Activated CD4-positive, alpha-beta T cell treated with anti-CD3 and anti-CD28 coated beads, Interleukin-2, amount 10 ng/mL, durations not matched to agents 7 days and 5 days (primary cell): ENCODE measurements around the gene OGDHL. TPM values are rescaled to one million over a fixed set of nuclear protein-coding genes. Genes with fewer than 3 reads are reported as not detected.
"Not testable (repeated sequence)": the region's sequence is repeated elsewhere in the genome, so short reads cannot be mapped to it uniquely, and the experiment has no call there.

Experiments used
- CTCF ChIA-PET: fragments of 350-600 bp; sonication (Branson Sonifier 250); formaldehyde crosslinking; loops from one replicate; lab custom pipeline; 2021; ENCODE audit warnings: antibody characterized with exemption; lab: Charles Lee
- POLR2A ChIA-PET: fragments of 350-600 bp; sonication (Branson Sonifier 250); formaldehyde crosslinking; loops from one replicate; lab custom pipeline; 2021; ENCODE audit warnings: antibody characterized with exemption; lab: Charles Lee
- DNase-seq: peaks from one replicate; pipeline ENCODE4 v3.0.0-alpha.2; 2020
- H3K27ac Mint-ChIP-seq: one replicate; pipeline ENCODE4 v1.8.0; 2021; ENCODE audit warnings: mild to moderate bottlenecking, moderate library complexity, mixed read lengths
- H3K27me3 Mint-ChIP-seq: one replicate; pipeline ENCODE4 v1.8.0; 2021; ENCODE audit warnings: mixed read lengths
- H3K36me3 Mint-ChIP-seq: one replicate; pipeline ENCODE4 v1.8.0; 2021; ENCODE audit warnings: low read depth, mixed read lengths
- H3K4me1 Mint-ChIP-seq: one replicate; pipeline ENCODE4 v1.8.0; 2021; ENCODE audit warnings: mixed read lengths
- H3K4me3 Mint-ChIP-seq: one replicate; pipeline ENCODE4 v1.8.0; 2021; ENCODE audit warnings: mild to moderate bottlenecking, moderate library complexity, mixed read lengths
- H3K9me3 Mint-ChIP-seq: one replicate; pipeline ENCODE4 v1.8.0; 2021; ENCODE audit warnings: mixed read lengths
- total RNA-seq, 2 experiments: library from RNA; stranded (reverse); gene quantifications; one replicate each; pipeline ENCODE4 v1.2.3, GENCODE V29; 2021

Gene OGDHL
- not detected for total RNA-seq

DNA sequence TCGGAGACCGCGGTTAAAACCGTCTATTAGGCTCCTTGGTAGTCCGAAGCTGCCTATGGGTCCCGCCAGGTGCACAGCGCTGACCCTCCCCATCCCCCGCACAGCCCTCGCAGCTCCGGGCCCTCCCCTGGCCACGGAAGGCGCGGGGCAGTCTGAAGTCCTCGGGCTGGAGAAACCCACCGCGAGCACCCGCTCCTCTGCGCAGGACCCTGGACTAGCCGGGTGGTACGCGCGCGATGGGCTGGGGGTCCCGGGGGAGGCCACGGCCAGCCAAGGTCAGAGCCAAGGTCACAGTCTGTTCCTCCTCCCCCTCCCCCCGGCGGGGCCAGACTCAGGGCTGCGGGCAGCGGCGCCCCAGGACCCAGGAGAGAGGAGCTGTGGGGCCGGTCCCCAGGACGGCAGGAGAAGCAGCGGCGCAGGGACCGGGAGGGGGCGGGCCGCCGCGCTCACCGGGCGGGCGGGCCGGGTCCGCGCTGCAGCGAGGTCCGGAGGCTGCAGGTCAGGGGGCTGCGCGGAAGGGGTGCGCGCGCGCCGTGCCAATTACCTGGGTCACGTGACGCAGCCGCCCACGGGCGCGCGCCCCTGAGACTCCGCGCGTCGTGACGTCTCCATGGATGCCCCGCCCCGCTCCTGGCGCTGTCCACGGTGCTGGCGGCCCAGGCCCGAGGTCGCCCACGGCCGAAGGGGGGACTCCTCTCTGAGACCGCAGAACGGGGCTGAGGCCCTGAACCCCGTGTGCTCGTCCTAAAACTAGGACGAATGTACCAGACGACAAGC, at the start of gene OGDHL:
Gene OGDHL, minus strand, starts transcription at position 535 of the 777 bp plus-strand sequence. CDS start 3,731 bp downstream, outside the sequence.
- ChIA-PET POLR2A (no interaction called here), CTCF (no interaction called here)
- Mint-ChIP-seq H3K27ac (no peak within 1 kb of the TSS), H3K27me3 (peaks cover 17% of the 10 kb centered on the region), H3K36me3 (no peaks in the 10 kb centered on the region), H3K4me1 (peaks cover 4% of the 10 kb centered on the region), H3K4me3 (peak within 1 kb of the TSS; percentile 24), H3K9me3 (peaks cover 3% of the 10 kb centered on the region)
- peak; percentile 62 for DNase-seq

DNA sequence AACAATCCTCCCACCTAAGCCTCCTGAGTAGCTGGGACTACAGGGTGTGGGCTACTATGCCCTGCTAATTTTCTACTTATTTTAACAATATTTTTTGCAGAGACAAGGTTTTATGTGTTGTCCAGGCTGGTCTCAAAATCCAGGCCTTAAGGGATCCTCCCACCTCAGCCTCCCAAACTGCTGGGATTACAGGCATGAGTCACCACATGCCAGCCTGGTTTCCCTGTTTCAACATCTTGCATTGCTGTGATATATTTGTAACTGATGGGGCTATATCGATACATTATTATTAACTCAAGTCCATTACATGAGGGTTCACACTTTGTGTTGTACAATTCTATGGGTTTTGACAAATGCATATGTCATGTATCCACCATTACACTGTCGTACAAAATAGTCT, 41.9 kb upstream of the OGDHL start:
- Mint-ChIP-seq H3K27ac (no peak overlapping the region), H3K36me3 (no peaks in the 10 kb centered on the region), H3K4me3 (no peak overlapping the region), H3K27me3 (peaks cover 7% of the 10 kb centered on the region), H3K4me1 (no peaks in the 10 kb centered on the region), H3K9me3 (no peaks in the 10 kb centered on the region)
- POLR2A ChIA-PET: no interaction called here
- CTCF ChIA-PET: no interaction called here
- DNase-seq: no peak

DNA sequence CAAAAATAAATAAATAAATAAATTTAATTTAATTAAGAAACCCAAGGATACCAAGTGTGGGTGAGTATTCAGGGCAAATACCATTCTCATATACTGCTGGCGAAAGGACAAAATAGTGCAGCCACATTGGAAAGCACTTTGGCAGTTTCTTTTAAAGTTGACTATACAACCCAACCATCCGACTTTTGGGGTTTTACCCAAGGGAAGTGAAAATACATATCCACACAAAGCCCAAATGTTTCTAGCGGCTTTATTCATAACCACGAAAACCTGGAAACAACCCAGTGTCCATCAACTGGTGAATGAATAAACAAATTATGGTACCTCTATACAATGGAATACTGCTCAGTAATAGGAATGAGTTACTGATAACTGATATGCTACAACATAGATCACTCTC, 36.2 kb upstream of the OGDHL start:
- DNase-seq: no peak
- Mint-ChIP-seq H3K36me3 (no peaks in the 10 kb centered on the region), H3K4me3 (no peak overlapping the region), H3K4me1 (no peaks in the 10 kb centered on the region), H3K27ac (no peak overlapping the region), H3K27me3 (peaks cover 9% of the 10 kb centered on the region), H3K9me3 (no peaks in the 10 kb centered on the region)
- ChIA-PET POLR2A (no interaction called here), CTCF (no interaction called here)

DNA sequence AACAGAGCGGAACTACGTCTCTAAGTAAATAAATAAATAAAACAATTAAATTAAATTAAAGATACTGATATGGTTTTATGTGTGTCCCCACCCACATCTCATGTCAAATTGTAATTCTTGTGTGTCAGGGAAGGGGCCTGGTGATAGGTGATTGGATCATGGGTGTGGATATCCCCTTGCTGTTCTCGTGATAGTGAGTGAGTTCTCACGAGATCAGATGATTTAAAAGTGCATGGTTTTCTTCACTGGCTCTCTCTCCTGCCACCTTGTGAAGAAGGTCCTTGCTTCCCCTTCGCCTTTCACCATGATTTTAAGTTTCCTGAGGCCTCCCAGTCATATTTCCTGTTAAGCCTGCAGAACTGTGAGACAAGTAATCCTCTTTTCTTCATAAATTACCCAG, 29.0 kb upstream of the OGDHL start:
- no peak for DNase-seq
- no peaks in the 10 kb centered on the region for H3K36me3 Mint-ChIP-seq
- H3K27me3 Mint-ChIP-seq: peaks cover 5% of the 10 kb centered on the region
- H3K4me1 Mint-ChIP-seq: no peaks in the 10 kb centered on the region
- no peak overlapping the region for H3K4me3 Mint-ChIP-seq
- ChIA-PET POLR2A (no interaction called here), CTCF (no interaction called here)
- no peak overlapping the region for H3K27ac Mint-ChIP-seq
- no peaks in the 10 kb centered on the region for H3K9me3 Mint-ChIP-seq

DNA sequence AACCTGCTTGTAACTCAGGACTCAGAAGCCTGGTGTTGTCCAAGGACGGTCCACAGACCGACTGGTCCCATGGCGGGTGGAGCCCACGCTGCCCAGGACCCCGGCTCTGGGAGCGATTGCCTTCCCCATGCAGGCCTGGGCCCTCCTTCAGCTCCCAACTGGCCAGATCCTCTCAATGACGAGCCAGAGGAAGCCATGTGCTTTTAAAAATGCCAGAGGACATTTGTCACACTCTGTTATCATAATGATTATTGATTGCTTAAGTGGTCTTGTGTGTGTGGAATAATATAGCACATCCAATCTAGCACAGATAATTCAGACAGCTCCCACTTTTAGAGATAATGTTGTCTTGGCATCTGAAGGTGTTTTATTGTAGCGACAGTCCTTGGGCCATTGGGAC, 22.6 kb upstream of the OGDHL start:
- Mint-ChIP-seq H3K36me3 (no peaks in the 10 kb centered on the region), H3K9me3 (no peaks in the 10 kb centered on the region), H3K27me3 (peaks cover 11% of the 10 kb centered on the region), H3K27ac (no peak overlapping the region), H3K4me3 (no peak overlapping the region), H3K4me1 (no peaks in the 10 kb centered on the region)
- CTCF ChIA-PET: no interaction called here
- DNase-seq: no peak
- POLR2A ChIA-PET: no interaction called here

DNA sequence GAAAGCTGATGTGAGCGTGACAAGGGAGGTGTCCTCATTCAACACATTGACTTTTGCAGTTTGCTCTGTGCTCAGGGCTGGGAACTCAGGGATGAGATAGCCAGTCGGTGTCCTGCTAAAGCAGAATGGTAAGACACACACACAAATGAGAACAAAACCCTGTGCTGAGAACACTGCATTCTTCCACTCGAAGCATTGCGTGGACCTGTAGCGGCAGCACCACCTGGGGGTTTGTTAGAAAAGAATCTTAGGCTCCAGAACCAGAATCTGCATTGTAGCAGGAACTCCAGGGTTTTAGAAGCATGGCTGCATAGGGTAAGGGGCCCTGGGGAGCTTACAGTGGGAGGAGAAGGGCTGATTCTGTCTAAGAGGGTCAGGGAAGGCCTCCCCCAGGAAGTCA, 21.5 kb upstream of the OGDHL start:
- no peaks in the 10 kb centered on the region for H3K36me3 Mint-ChIP-seq
- CTCF ChIA-PET: no interaction called here
- no peak overlapping the region for H3K4me3 Mint-ChIP-seq
- POLR2A ChIA-PET: no interaction called here
- H3K27me3 Mint-ChIP-seq: peaks cover 11% of the 10 kb centered on the region
- H3K9me3 Mint-ChIP-seq: no peaks in the 10 kb centered on the region
- DNase-seq: no peak
- no peak overlapping the region for H3K27ac Mint-ChIP-seq
- no peaks in the 10 kb centered on the region for H3K4me1 Mint-ChIP-seq

DNA sequence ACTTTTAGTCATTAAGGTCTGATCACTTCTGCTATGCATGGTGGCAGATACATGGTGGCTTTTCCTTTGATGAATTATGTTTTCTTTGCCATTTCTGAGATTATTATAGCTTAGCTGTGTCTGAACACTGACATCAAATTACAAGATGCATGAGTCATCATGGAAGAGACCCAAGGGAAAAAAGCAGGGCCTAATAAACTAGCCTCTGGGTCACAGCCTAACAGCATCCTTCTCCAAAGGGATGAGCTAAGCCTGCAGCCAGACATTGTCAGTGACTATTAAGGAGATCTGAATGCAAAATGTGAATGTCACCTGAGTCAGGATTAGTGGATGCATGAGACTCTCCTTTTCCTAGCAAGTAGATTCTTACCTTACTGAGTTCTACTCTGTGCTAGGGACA, 19.1 kb upstream of the OGDHL start:
- POLR2A ChIA-PET: no interaction called here
- peaks cover 10% of the 10 kb centered on the region for H3K27me3 Mint-ChIP-seq
- no peaks in the 10 kb centered on the region for H3K9me3 Mint-ChIP-seq
- no peaks in the 10 kb centered on the region for H3K36me3 Mint-ChIP-seq
- H3K4me1 Mint-ChIP-seq: no peaks in the 10 kb centered on the region
- CTCF ChIA-PET: no interaction called here
- DNase-seq: no peak
- no peak overlapping the region for H3K27ac Mint-ChIP-seq
- no peak overlapping the region for H3K4me3 Mint-ChIP-seq

DNA sequence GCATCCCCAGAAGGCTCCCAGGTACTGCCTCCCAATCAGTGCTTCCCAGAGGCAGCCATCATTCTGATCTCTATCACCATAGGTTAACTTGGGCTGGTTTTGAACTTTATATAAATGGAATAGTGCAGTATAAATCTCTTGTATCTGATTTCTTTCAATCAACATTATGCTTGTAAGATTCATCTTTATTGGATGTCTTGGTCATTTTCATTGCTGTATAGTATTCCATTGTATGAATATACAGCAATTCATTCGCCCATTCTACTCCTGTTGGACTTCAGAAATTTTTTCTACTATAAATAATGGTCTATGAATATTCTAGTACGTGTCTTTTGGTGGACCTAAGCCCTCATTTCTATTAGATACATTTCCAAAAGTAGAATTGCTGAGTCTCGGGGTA, 16.1 kb upstream of the OGDHL start:
- H3K4me3 Mint-ChIP-seq: no peak overlapping the region
- H3K27ac Mint-ChIP-seq: no peak overlapping the region

DNA sequence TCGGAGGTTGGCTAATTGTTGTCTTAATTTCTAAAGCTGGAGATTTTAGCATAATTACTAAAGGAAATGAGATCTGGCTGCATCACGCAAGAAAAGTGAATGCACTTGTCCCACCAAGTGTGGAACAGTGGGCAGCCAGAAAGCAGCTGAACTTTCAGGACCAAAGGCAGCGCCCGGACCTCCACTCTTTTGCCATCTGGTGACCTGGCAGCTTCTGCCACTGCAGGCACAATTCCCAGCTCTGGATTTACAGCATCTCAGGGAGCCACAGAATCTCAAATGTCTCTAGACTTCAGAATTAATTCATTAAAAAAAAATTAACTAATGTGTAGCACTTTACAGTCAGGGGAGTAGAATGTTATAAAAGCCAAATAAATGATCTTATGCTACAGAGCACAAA, 14.7 kb upstream of the OGDHL start:
- CTCF ChIA-PET: interaction anchor here (0.7 kb wide), 1 partner anchor 128 kb away, joined by 3 read pairs; no protein-coding TSS in a partner anchor
- POLR2A ChIA-PET: no interaction called here
- H3K36me3 Mint-ChIP-seq: no peaks in the 10 kb centered on the region
- H3K4me1 Mint-ChIP-seq: no peaks in the 10 kb centered on the region
- no peaks in the 10 kb centered on the region for H3K9me3 Mint-ChIP-seq
- peaks cover 9% of the 10 kb centered on the region for H3K27me3 Mint-ChIP-seq
- no peak for DNase-seq
- H3K27ac Mint-ChIP-seq: no peak overlapping the region
- no peak overlapping the region for H3K4me3 Mint-ChIP-seq

More for the DNA sequence above, 16.1 kb upstream of the OGDHL start:
- H3K9me3 Mint-ChIP-seq: no peaks in the 10 kb centered on the region
- ChIA-PET POLR2A (no interaction called here), CTCF (no interaction called here)
- H3K36me3 Mint-ChIP-seq: no peaks in the 10 kb centered on the region
- H3K27me3 Mint-ChIP-seq: peaks cover 2% of the 10 kb centered on the region
- no peaks in the 10 kb centered on the region for H3K4me1 Mint-ChIP-seq
- DNase-seq: no peak

DNA sequence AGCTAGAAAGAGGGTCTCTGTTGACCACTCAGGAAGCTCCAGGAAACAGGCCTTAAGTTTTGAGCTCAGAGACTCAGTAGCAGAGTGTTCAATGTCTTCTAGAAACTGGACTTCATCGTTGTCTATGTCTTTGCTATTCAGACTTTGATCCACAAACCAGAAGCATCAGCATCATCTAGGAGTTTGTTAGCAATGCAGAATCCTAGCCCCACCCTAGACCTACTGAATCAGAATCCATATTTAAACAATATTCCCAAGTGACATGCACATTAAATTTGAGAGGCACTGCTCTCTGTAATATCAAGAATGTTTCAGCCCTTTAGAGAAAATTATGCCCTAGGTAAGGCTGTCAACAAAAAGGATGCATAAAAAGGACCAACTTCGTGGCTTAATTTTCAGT, 12.9 kb upstream of the OGDHL start:
- Mint-ChIP-seq H3K4me1 (no peaks in the 10 kb centered on the region), H3K36me3 (no peaks in the 10 kb centered on the region), H3K27ac (no peak overlapping the region), H3K9me3 (no peaks in the 10 kb centered on the region), H3K27me3 (peaks cover 16% of the 10 kb centered on the region), H3K4me3 (no peak overlapping the region)
- no peak for DNase-seq
- ChIA-PET POLR2A (no interaction called here), CTCF (interaction anchor here (0.6 kb wide), 1 partner anchor 20 kb away, joined by 4 read pairs; no protein-coding TSS in a partner anchor)

DNA sequence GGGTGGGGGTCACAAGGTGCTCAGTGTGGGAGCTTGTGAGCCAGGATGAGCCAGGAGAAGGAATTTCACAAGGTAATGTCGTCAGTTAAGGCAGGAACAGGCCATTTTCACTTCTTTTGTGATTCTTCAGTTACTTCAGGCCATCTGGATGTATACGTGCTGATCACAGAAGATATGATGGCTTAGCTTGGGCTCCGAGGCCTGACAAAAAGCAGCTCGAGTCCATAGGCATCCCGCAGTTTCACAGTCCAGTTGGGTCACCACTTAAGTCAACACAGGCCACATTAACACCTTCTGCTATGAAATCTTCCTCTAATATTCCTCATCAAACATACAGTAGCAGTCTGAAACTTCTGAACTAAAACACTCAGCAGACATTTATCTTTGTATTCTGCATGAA, 10.8 kb upstream of the OGDHL start:
- CTCF ChIA-PET: not testable (repeated sequence)

DNA sequence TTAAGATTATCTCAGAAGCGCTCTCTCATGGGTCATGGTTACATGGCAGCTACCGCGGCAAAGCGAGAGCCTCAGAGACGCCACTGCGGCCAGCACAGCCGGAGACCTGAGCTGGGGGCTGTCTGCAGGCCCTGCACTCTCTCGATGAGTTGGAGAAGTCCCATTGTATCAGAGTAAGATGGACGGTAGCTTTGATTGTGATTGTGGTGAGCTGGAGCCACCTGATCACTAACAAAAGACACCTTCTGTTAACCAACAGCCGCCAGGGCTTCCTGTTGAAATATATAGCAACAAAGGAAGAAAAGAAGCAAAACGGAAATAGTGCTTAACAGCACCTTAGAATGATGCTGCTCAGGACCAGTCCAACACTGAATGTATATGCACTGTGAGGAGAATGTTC, 8.9 kb upstream of the OGDHL start:
- CTCF ChIA-PET, H3K4me3 Mint-ChIP-seq, POLR2A ChIA-PET, DNase-seq, H3K36me3 Mint-ChIP-seq, H3K4me1 Mint-ChIP-seq, H3K9me3 Mint-ChIP-seq, H3K27ac Mint-ChIP-seq: not testable (repeated sequence)
- peaks cover 38% of the 10 kb centered on the region for H3K27me3 Mint-ChIP-seq

More for the DNA sequence above, 10.8 kb upstream of the OGDHL start:
- H3K27ac Mint-ChIP-seq, H3K4me1 Mint-ChIP-seq, DNase-seq, H3K4me3 Mint-ChIP-seq, H3K9me3 Mint-ChIP-seq, H3K36me3 Mint-ChIP-seq, POLR2A ChIA-PET: not testable (repeated sequence)
- peaks cover 24% of the 10 kb centered on the region for H3K27me3 Mint-ChIP-seq

DNA sequence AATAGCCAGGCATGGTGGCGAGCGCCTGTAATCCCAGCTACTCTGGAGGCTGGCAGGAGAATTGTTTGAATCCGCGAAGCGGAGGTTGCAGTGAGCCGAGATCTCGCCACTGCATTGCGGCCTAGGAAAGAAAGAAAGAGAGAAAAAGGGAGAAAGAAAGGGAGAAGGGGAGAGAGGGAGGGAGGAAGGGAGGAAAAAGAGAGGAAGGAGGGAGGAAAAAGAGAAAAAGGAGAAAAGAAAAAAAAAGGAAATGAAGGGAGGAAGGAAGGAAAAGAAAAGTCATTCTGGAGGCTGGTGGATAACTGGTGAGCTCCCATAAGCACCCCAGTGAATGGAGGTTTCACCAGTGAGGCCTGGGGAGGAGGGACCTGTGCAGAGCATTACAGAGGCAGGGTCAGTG, 7.6 kb upstream of the OGDHL start:
- peaks cover 4% of the 10 kb centered on the region for H3K9me3 Mint-ChIP-seq
- H3K4me3 Mint-ChIP-seq: no peak overlapping the region
- H3K27me3 Mint-ChIP-seq: peaks cover 36% of the 10 kb centered on the region
- no peak overlapping the region for H3K27ac Mint-ChIP-seq
- ChIA-PET POLR2A (no interaction called here), CTCF (no interaction called here)
- DNase-seq: no peak
- no peaks in the 10 kb centered on the region for H3K4me1 Mint-ChIP-seq
- no peaks in the 10 kb centered on the region for H3K36me3 Mint-ChIP-seq

DNA sequence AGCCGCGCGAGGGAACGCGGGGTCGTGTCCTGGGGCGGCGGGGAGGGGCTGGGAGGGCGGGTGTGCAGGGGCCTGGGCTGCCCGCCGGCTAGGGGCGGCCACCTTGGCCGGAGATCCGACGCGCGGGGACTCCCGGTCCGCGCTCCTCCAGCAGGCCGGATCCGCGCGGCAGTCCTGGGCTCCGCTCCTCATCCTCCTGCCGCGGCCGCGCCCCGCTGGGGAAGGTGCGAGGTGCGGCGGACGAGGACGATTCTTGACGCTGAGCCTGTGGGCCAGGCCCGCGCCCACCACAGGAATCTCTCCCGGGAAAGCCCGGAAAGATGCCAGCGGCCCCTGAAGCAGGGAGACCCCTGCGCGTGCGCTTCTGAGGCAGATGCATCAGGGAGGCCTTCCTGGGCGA, 6.6 kb upstream of the OGDHL start:
- no peaks in the 10 kb centered on the region for H3K4me1 Mint-ChIP-seq
- CTCF ChIA-PET: no interaction called here

More for the DNA sequence above, 6.6 kb upstream of the OGDHL start:
- no peak for DNase-seq
- H3K4me3 Mint-ChIP-seq: no peak overlapping the region
- H3K9me3 Mint-ChIP-seq: peaks cover 4% of the 10 kb centered on the region
- H3K36me3 Mint-ChIP-seq: no peaks in the 10 kb centered on the region
- POLR2A ChIA-PET: no interaction called here
- no peak overlapping the region for H3K27ac Mint-ChIP-seq
- H3K27me3 Mint-ChIP-seq: peaks cover 36% of the 10 kb centered on the region
